HG02588 (cell line): ENCODE measurements around the gene FAM120A.

Experiments
- ATAC-seq: cut with Tn5 transposase; IDR thresholded peaks from one replicate; pipeline ENCODE4 v1.9.1; 2021; ENCODE audit warnings: mild to moderate bottlenecking, moderate library complexity; ENCODE audit not compliant: unreplicated experiment

Gene FAM120A

GRCh38 chr9:93612052-93612795 is 160.7 kb downstream of the FAM120A start:
- ATAC-seq: no peak

GRCh38 chr9:93612796-93613154 is 161.3 kb downstream of the FAM120A start:
- ATAC-seq: peak; percentile 84

GRCh38 chr9:93613174-93613573 is 161.7 kb downstream of the FAM120A start:
- ATAC-seq: no peak

GRCh38 chr9:93613791-93614190 is 162.3 kb downstream of the FAM120A start:
- no peak for ATAC-seq

- no peak for ATAC-seq
Measured at GRCh38 chr9:93614830-93615468, 163.5 kb downstream of the FAM120A start.
